ENCODE results near the gene PNPLA5. TPM values are rescaled to one million over a fixed set of nuclear protein-coding genes. Genes with fewer than 3 reads are reported as not detected.

Gene PNPLA5
- total and polyA plus RNA-seq, 4 donors: not detected

DNA sequence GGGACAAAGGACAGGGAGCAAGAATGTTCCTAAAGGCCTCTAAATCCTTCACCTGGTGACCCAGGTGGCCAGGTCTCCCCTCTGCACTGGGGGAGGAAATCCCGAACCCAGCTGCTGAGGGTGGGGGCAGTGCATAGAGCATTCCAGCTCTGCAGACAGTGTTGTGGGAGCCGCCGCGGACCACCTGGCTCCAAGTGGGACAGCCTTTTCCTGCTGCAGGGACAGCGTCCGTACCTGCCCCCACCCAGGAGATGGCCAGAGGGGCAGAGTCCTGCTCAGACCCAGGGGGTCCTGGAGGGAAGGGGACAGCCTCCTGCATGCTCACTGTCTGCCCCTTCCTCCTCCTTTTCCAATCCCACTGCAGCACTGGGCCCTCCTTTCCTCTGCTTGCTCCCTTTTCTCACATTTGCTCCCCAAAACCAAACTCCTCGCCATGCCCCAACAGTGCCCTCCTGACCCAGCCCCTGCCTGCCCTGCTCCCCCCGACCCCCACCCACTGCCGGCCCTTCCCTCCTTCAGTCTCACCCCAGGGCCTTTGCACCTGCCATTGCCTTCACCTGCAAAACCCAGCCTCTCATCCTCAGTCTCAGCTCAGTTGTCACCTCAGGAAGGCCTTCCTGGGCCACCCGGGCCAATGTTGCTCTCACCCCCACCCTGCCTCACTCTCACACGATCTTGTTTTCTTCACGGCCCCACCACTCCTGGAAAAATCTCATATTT, 12.8 kb downstream of the PNPLA5 start:
- 73% methylated on average over 12 of the region's 12 CpGs for WGBS
- TF ChIP-seq EGR1 (IDR thresholded peaks at IDR 0.05; ENCODE audit: low read depth in 2 of 2): no peak
- TF ChIP-seq NR2F2 (IDR thresholded peaks at IDR 0.05): no peak
- no peak for TF ChIP-seq FOXA1 (IDR thresholded peaks at IDR 0.05)
- TF ChIP-seq, protein P1, sequence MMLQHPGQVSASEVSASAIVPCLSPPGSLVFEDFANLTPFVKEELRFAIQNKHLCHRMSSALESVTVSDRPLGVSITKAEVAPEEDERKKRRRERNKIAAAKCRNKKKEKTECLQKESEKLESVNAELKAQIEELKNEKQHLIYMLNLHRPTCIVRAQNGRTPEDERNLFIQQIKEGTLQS (IDR thresholded peaks at IDR 0.05): no peak
- TF ChIP-seq RXRA (IDR thresholded peaks at IDR 0.05): no peak
- TF ChIP-seq YY1 (IDR thresholded peaks at IDR 0.05): no peak
- TF ChIP-seq, protein P2, sequence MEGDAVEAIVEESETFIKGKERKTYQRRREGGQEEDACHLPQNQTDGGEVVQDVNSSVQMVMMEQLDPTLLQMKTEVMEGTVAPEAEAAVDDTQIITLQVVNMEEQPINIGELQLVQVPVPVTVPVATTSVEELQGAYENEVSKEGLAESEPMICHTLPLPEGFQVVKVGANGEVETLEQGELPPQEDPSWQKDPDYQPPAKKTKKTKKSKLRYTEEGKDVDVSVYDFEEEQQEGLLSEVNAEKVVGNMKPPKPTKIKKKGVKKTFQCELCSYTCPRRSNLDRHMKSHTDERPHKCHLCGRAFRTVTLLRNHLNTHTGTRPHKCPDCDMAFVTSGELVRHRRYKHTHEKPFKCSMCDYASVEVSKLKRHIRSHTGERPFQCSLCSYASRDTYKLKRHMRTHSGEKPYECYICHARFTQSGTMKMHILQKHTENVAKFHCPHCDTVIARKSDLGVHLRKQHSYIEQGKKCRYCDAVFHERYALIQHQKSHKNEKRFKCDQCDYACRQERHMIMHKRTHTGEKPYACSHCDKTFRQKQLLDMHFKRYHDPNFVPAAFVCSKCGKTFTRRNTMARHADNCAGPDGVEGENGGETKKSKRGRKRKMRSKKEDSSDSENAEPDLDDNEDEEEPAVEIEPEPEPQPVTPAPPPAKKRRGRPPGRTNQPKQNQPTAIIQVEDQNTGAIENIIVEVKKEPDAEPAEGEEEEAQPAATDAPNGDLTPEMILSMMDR (IDR thresholded peaks at IDR 0.05; ENCODE audit: low read depth, low read length, missing input control): no peak
- no peak for TF ChIP-seq SP1 (IDR thresholded peaks at IDR 0.05)
- TF ChIP-seq, protein P3, sequence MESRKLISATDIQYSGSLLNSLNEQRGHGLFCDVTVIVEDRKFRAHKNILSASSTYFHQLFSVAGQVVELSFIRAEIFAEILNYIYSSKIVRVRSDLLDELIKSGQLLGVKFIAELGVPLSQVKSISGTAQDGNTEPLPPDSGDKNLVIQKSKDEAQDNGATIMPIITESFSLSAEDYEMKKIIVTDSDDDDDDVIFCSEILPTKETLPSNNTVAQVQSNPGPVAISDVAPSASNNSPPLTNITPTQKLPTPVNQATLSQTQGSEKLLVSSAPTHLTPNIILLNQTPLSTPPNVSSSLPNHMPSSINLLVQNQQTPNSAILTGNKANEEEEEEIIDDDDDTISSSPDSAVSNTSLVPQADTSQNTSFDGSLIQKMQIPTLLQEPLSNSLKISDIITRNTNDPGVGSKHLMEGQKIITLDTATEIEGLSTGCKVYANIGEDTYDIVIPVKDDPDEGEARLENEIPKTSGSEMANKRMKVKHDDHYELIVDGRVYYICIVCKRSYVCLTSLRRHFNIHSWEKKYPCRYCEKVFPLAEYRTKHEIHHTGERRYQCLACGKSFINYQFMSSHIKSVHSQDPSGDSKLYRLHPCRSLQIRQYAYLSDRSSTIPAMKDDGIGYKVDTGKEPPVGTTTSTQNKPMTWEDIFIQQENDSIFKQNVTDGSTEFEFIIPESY (IDR thresholded peaks at IDR 0.05): no peak
- no peak for TF ChIP-seq HNF4A (conservative IDR thresholded peaks at IDR 0.05)
- Histone ChIP-seq H3K9me3 (ENCODE audit: control insufficient read depth in 4 of 4, low read length in 3 of 4) (no peaks in the 10 kb centered on the region), H3K9ac (ENCODE audit: low read depth in 1 of 2, low read length in 2 of 2) (no peak overlapping the region), H3K4me1 (ENCODE audit: control insufficient read depth in 4 of 4, insufficient read depth in 4 of 4, low read length in 3 of 4) (peaks cover 0 to 4% (median 2%) of the 10 kb centered on the region in 4 donors), H3K27me3 (ENCODE audit: control insufficient read depth in 4 of 4, insufficient read depth in 4 of 4, low read length in 3 of 4) (peaks cover 0 to 5% (median 0%) of the 10 kb centered on the region in 4 donors), H3K27ac (ENCODE audit: low read depth in 1 of 2, low read length in 2 of 2) (no peak overlapping the region), H3K36me3 (ENCODE audit: control insufficient read depth in 4 of 4, insufficient read depth in 3 of 4, low read depth in 1 of 4, low read length in 3 of 4) (no peaks in the 10 kb centered on the region), H3K4me3 (ENCODE audit: low read depth in 1 of 3, low read length in 3 of 3) (no peak overlapping the region)
- no peak for DNase-seq (ENCODE audit: low spot score)

DNA sequence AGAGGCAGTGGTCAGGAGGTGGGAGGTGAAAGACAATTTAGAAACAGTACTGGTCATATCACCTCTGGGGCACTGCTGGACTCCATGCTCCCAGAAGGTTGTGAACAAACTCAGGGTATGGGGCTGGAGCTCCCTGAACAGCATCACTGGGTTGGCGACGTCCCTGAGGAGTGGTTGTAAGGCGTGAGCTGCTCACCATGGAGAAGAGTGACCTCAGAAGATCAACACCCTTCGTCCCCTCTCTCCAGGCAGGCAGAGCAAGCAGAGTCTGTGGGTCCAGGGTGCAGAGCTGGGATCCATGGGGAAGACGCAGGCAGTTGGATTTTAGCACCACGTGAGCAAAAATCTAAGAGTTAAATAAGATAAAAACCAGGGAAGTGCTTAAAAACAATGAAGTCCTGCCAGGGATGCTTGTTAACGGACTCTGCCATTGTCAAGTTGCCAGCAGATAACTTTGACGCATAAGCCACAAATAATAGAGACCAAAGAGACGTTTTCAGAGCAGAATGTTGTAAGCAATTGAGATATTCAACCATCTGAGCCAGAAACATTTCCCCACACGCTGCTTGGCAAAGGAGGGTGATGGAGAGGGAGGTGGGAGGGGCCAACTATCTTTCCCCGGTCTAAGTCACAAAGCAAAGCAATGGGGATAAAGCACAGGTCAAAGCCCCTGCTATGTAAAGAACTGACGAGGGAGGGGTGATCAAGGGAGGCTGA, 13.6 kb downstream of the PNPLA5 start:
- no peaks in the 10 kb centered on the region for H3K36me3 ChIP-seq (ENCODE audit: control insufficient read depth in 4 of 4, insufficient read depth in 3 of 4, low read depth in 1 of 4, low read length in 3 of 4)
- DNase-seq (ENCODE audit: low spot score): no peak
- H3K27me3 ChIP-seq (ENCODE audit: control insufficient read depth in 4 of 4, insufficient read depth in 4 of 4, low read length in 3 of 4): peaks cover 0 to 5% (median 0%) of the 10 kb centered on the region in 4 donors
- H3K4me3 ChIP-seq (ENCODE audit: low read depth in 1 of 3, low read length in 3 of 3): no peak overlapping the region
- no peaks in the 10 kb centered on the region for H3K9me3 ChIP-seq (ENCODE audit: control insufficient read depth in 4 of 4, low read length in 3 of 4)
- no peak overlapping the region for H3K27ac ChIP-seq (ENCODE audit: low read depth in 1 of 2, low read length in 2 of 2)
- H3K9ac ChIP-seq (ENCODE audit: low read depth in 1 of 2, low read length in 2 of 2): no peak overlapping the region
- 54% methylated on average over 12 of the region's 12 CpGs for WGBS
- H3K4me1 ChIP-seq (ENCODE audit: control insufficient read depth in 4 of 4, insufficient read depth in 4 of 4, low read length in 3 of 4): peaks cover 0 to 4% (median 2%) of the 10 kb centered on the region in 4 donors
- TF ChIP-seq HNF4G (IDR thresholded peaks at IDR 0.05) (no peak), SP1 (IDR thresholded peaks at IDR 0.05) (no peak), TAF1 (conservative IDR thresholded peaks at IDR 0.05) (no peak), FOXA1 (IDR thresholded peaks at IDR 0.05) (no peak), FOXA2 (IDR thresholded peaks at IDR 0.05) (no peak), RXRA (IDR thresholded peaks at IDR 0.05) (no peak), JUND (IDR thresholded peaks at IDR 0.05) (no peak), EGR1 (IDR thresholded peaks at IDR 0.05; ENCODE audit: low read depth in 2 of 2) (no peak), HNF4A (conservative IDR thresholded peaks at IDR 0.05) (no peak), YY1 (IDR thresholded peaks at IDR 0.05) (no peak), NR2F2 (IDR thresholded peaks at IDR 0.05) (no peak), GABPA (IDR thresholded peaks at IDR 0.05 in 1 of 2, conservative IDR thresholded peaks at IDR 0.05 in 1 of 2) (no peak)
- TF ChIP-seq, protein P1 (IDR thresholded peaks at IDR 0.05): no peak
- TF ChIP-seq, protein P2 (IDR thresholded peaks at IDR 0.05; ENCODE audit: low read depth, low read length, missing input control): no peak
- TF ChIP-seq, protein P4, sequence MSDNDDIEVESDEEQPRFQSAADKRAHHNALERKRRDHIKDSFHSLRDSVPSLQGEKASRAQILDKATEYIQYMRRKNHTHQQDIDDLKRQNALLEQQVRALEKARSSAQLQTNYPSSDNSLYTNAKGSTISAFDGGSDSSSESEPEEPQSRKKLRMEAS (IDR thresholded peaks at IDR 0.05): no peak
- TF ChIP-seq, protein P3 (IDR thresholded peaks at IDR 0.05): no peak

Data from liver (tissue), 9 donors.